Measurements from ENCODE around the gene CETP.

DNA sequence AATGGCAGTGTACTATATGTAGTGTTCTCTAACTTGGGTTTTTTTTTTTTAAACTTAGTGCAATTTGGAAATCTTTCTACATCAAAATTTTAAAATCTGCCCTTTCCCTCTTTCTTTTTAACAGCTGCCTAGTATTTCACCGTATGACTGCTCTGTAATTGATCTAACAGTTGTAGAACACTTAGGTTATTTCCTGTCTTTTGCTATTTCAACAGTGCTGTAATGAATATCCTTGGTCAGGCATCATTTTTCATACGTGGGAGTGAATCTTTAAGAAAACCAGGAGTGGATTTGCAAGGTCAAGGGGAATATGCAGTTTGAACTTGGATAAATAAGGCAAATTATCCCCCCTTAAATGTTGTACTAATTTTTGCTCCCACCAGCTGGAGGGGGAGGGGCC lies 31.5 kb downstream of the CETP start:
- TF ChIP-seq POLR2A (IDR thresholded peaks at IDR 0.05): no peak
- TF ChIP-seq, protein P1, sequence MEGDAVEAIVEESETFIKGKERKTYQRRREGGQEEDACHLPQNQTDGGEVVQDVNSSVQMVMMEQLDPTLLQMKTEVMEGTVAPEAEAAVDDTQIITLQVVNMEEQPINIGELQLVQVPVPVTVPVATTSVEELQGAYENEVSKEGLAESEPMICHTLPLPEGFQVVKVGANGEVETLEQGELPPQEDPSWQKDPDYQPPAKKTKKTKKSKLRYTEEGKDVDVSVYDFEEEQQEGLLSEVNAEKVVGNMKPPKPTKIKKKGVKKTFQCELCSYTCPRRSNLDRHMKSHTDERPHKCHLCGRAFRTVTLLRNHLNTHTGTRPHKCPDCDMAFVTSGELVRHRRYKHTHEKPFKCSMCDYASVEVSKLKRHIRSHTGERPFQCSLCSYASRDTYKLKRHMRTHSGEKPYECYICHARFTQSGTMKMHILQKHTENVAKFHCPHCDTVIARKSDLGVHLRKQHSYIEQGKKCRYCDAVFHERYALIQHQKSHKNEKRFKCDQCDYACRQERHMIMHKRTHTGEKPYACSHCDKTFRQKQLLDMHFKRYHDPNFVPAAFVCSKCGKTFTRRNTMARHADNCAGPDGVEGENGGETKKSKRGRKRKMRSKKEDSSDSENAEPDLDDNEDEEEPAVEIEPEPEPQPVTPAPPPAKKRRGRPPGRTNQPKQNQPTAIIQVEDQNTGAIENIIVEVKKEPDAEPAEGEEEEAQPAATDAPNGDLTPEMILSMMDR (IDR thresholded peaks at IDR 0.05): no peak

All from thyroid gland (tissue), 4 donors.